C4-2B (cell line): ENCODE results near the gene MALAT1.

ENCODE experiments used
- ZFX ChIP-seq: fragments of 450-650 bp; IDR thresholded peaks from 2 replicates; pipeline ENCODE4 v1.6.1; 2017
- TF ChIP-seq, protein P1 (sequence below): fragments of 450-650 bp; conservative IDR thresholded peaks from 2 replicates; pipeline ENCODE4 v1.5.1; 2017; ENCODE audit warnings: mild to moderate bottlenecking

DNA sequence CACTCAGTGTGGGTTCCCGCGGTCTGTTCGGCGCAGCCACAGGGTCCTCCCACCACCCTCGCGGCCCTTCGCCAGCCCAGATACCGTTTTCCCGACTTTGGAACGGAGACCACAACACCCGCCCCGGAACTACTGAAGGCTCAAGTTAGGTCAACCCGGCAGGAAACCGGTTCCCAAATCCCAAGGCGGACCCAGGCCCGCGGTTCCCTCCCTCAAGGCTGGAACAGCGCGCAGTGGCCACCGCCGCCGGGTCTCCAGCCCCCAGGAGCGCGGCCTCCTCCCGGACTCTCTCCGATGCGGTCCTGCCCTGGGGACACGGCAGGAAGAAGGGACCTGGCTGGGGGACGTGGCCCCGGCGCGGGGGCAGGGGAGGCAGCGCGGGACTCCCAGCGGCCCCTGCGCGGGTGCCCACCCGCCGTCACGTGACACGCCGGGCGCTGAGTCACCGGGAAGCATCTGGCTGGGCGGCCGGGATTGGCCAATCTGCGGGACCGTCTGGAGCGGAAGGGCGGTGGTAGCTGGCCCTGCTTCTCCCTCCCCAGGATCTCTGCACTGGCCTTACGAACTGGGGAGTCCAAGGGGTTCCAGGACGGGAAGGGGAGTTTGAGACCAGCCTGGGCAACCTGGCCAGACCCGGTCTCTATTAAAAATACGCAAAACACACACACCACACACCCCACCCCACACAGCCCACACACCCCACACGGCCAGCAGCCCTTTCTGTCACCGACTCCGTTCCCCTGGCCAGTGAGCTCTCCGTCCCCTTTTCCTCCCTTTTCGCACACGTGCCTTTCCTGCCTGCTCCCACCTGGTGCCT, 21.5 kb upstream of the MALAT1 start:
- TF ChIP-seq, protein P1, sequence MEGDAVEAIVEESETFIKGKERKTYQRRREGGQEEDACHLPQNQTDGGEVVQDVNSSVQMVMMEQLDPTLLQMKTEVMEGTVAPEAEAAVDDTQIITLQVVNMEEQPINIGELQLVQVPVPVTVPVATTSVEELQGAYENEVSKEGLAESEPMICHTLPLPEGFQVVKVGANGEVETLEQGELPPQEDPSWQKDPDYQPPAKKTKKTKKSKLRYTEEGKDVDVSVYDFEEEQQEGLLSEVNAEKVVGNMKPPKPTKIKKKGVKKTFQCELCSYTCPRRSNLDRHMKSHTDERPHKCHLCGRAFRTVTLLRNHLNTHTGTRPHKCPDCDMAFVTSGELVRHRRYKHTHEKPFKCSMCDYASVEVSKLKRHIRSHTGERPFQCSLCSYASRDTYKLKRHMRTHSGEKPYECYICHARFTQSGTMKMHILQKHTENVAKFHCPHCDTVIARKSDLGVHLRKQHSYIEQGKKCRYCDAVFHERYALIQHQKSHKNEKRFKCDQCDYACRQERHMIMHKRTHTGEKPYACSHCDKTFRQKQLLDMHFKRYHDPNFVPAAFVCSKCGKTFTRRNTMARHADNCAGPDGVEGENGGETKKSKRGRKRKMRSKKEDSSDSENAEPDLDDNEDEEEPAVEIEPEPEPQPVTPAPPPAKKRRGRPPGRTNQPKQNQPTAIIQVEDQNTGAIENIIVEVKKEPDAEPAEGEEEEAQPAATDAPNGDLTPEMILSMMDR = no peak
- TF ChIP-seq ZFX = peak; percentile 60; the same call in 1 of the 2 replicates
